NCI-H524 treated with DMSO at 0.1 percent for 48 hours (cell line): ENCODE measurements around the gene GLT8D2.

Experiments used
- DNase-seq: peaks from one replicate; lab custom pipeline; 2025; lab: John Stamatoyannopoulos, UW

GLT8D2 gene

GRCh38 chr12:103948746-103949406 is 101.1 kb downstream of the GLT8D2 start:
- no peak for DNase-seq

- no peak for DNase-seq
These were observed 102.0 kb downstream of the GLT8D2 start for GRCh38 chr12:103947871-103948555.

DNA sequence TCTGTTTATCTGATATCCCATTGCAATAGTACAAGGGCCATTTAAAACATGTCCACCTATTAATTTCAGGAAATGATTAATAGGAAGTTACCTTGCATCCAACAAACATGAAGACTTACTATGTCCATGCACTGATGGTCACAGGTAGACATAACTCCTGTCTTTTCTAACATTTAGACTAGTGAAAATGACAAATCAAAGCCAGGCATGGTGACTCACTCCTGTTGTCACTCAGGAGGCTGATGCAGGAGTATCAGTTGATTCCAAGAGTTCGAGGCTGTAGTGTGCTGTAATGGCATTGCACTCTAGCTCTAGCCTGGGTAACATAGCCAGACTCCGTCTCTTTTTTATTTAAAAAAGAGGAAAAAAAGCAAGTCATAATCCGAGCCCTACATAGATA is 105.0 kb downstream of the GLT8D2 start:
- DNase-seq: no peak
